ENCODE results near the gene PROC.

PROC gene
- total RNA-seq, result 0.05 to 0.77 (median 0.21) reads per million in 3 experiments

- DNase-seq, result no peak
Observed at GRCh38 chr2:127418300-127419111, at the start of gene PROC. TSS of gene PROC (plus strand) at chr2:127418427. CDS start at chr2:127419943, 1,516 bp downstream.

GRCh38 chr2:127370010-127370409, 48.2 kb upstream of the PROC start:
- DNase-seq, result no peak

- no peak for DNase-seq
Observed at GRCh38 chr2:127371037-127371436, 47.2 kb upstream of the PROC start.

- DNase-seq, result no peak
Observed at GRCh38 chr2:127373362-127374083, 44.7 kb upstream of the PROC start.

- DNase-seq, result no peak
Observed at GRCh38 chr2:127376257-127376656, 42.0 kb upstream of the PROC start.

GRCh38 chr2:127377262-127377661, 41.0 kb upstream of the PROC start:
- DNase-seq, result no peak

GRCh38 chr2:127378720-127379119, 39.5 kb upstream of the PROC start:
- no peak for DNase-seq

- no peak for DNase-seq
Observed at GRCh38 chr2:127379712-127380355, 38.4 kb upstream of the PROC start.

- no peak for DNase-seq
Observed at GRCh38 chr2:127381762-127382161, 36.5 kb upstream of the PROC start.

- DNase-seq, result no peak
Observed at GRCh38 chr2:127382831-127383230, 35.4 kb upstream of the PROC start.

GRCh38 chr2:127384529-127384928, 33.7 kb upstream of the PROC start:
- no peak for DNase-seq

- no peak for DNase-seq
Observed at GRCh38 chr2:127386246-127386645, 32.0 kb upstream of the PROC start.

GRCh38 chr2:127386764-127387654, 31.2 kb upstream of the PROC start:
- DNase-seq, result peak; percentile 82

- peak; percentile 92 for DNase-seq
Observed at GRCh38 chr2:127387655-127388422, 30.4 kb upstream of the PROC start, which contains the start of gene MAP3K2. TSS of gene MAP3K2 (minus strand) at chr2:127387975. CDS start at chr2:127343129, 44,846 bp downstream.

GRCh38 chr2:127388423-127389164, 29.6 kb upstream of the PROC start:
- no peak for DNase-seq

- DNase-seq, result peak; percentile 35
Observed at GRCh38 chr2:127389778-127390435, 28.3 kb upstream of the PROC start.

- no peak for DNase-seq
Observed at GRCh38 chr2:127392133-127392827, 25.9 kb upstream of the PROC start.

GRCh38 chr2:127392828-127393578, 25.2 kb upstream of the PROC start:
- DNase-seq, result no peak

GRCh38 chr2:127394492-127394891, 23.7 kb upstream of the PROC start:
- no peak for DNase-seq

All from central memory CD4-positive, alpha-beta T cell (primary cell).